K562 (cell line): ENCODE data around the gene TTLL11. TPM values are rescaled to one million over a fixed set of nuclear protein-coding genes. Genes with fewer than 3 reads are reported as not detected.

Source experiments
- ATAC-seq: fragments of 200-7000 bp; cut with Tn5 transposase; 3 replicates; pipeline ENCODE4 v1.9.1; 2020; ENCODE audit warnings: moderate library complexity
- BruUV-seq: library from RNA; stranded (reverse); fragments of 400-500 nt; replicated peaks from 2 replicates; lab custom pipeline; 2021; lab: Mats Ljungman, UMichigan
- CTCF ChIA-PET: fragments of 300-600 bp; formaldehyde crosslinking; extraction: SDS; loops from one replicate; lab custom pipeline; 2021; ENCODE audit warnings: low intra/inter-chr PET ratio; lab: Yijun Ruan, JAX
- POLR2A ChIA-PET: fragments of 300-600, 350-650 bp; sonication (Branson Sonifier 250); formaldehyde crosslinking; extraction: SDS; loops from one replicate; lab custom pipeline; 2021; ENCODE audit warnings: antibody characterized with exemption, inconsistent platforms; lab: Yijun Ruan, JAX
- DNase-seq, 4 experiments: peaks; one replicate each; pipeline versions ENCODE4 v3.0.0 to v3.0.0-alpha.2; 2011 to 2018; ENCODE audit warnings: low spot score in 3 of 4, mixed read lengths in 3 of 4; ENCODE audit errors: extremely low read depth in 1 of 4
- FAIRE-seq: peaks from 2 replicates; lab custom pipeline; 2011; peaks lifted over from hg19 to GRCh38; lab: Jason Lieb, UNC
- H2AFZ ChIP-seq: 2 replicates; pipeline ENCODE4 v1.6.0; 2011; ENCODE audit warnings: low read depth, low read length, control low read depth, inconsistent platforms
- H3K27ac ChIP-seq: fragments of 200-600 bp; 3 replicates; pipeline ENCODE4 v1.8.0; 2011; ENCODE audit warnings: low read depth, mild to moderate bottlenecking, control low read depth, inconsistent platforms, low read length, moderate library complexity, mixed read lengths; ENCODE audit errors: extremely low read depth
- H3K27me3 ChIP-seq, 2 experiments: fragments of 300-600 bp in 1 of 2; 2 replicates in 1 of 2; 3 replicates in 1 of 2; pipeline versions ENCODE4 v1.6.0 to v1.8.0; 2011; ENCODE audit warnings: inconsistent platforms in 2 of 2, low read length in 2 of 2, mild to moderate bottlenecking in 1 of 2, mixed read lengths in 1 of 2, moderate library complexity in 1 of 2; ENCODE audit not compliant: control insufficient read depth in 2 of 2, insufficient read depth in 2 of 2
- H3K36me3 ChIP-seq: fragments of 300-600 bp; 3 replicates; pipeline ENCODE4 v1.8.0; 2011; ENCODE audit warnings: mild to moderate bottlenecking, low read length, inconsistent platforms; ENCODE audit not compliant: control insufficient read depth, insufficient read depth
- H3K4me1 ChIP-seq, 2 experiments: fragments of 200-600 bp in 1 of 2; replicated peaks in 1 of 2; 2 replicates in 1 of 2; 3 replicates in 1 of 2; pipeline versions ENCODE4 v1.5.1 to v1.8.0; 2011; ENCODE audit warnings: inconsistent platforms in 2 of 2, low read length in 2 of 2, mild to moderate bottlenecking in 1 of 2, mixed read lengths in 1 of 2, moderate library complexity in 1 of 2; ENCODE audit not compliant: control insufficient read depth in 2 of 2, insufficient read depth in 2 of 2
- H3K4me2 ChIP-seq: 2 replicates; pipeline ENCODE4 v1.6.1; 2011; ENCODE audit warnings: low read length, control low read depth, inconsistent platforms, mixed read lengths; ENCODE audit not compliant: insufficient read depth
- H3K4me3 ChIP-seq: fragments of 200-600 bp; sonication (generic), shearing (Covaris generic); 2 replicates; pipeline ENCODE4 v1.5.1; 2016; ENCODE audit warnings: control low read depth, inconsistent platforms
- H3K79me2 ChIP-seq: fragments of 200-600 bp; 3 replicates; pipeline ENCODE4 v1.8.0; 2011; ENCODE audit warnings: low read length, inconsistent platforms; ENCODE audit not compliant: control insufficient read depth, insufficient read depth
- H3K9ac ChIP-seq, 2 experiments: 2 replicates each; pipeline versions ENCODE4 v1.6.0 to v1.6.1; 2011; ENCODE audit warnings: low read depth in 2 of 2, low read length in 2 of 2, control low read depth in 1 of 2, inconsistent platforms in 1 of 2, mild to moderate bottlenecking in 1 of 2, mixed read lengths in 1 of 2; ENCODE audit not compliant: insufficient read depth in 1 of 2
- H3K9me1 ChIP-seq: one replicate; pipeline ENCODE4 v1.6.0; 2011; ENCODE audit warnings: inconsistent platforms, mild to moderate bottlenecking, low read length, moderate library complexity; ENCODE audit not compliant: control insufficient read depth, insufficient read depth
- H3K9me3 ChIP-seq: replicated peaks from 2 replicates; pipeline ENCODE4 v1.5.1; 2011; ENCODE audit warnings: low read depth, low read length, inconsistent platforms; ENCODE audit not compliant: control insufficient read depth, insufficient read depth
- H4K20me1 ChIP-seq: replicated peaks from 2 replicates; pipeline ENCODE4 v1.6.1; 2011; ENCODE audit warnings: low read length, inconsistent platforms, mixed read lengths; ENCODE audit not compliant: control insufficient read depth, insufficient read depth
- HMG20B ChIP-seq: fragments of 250-450 bp; sonication (Bioruptor Pico); IDR thresholded peaks from 2 replicates; pipeline ENCODE4 v1.5.0; 2021; ENCODE audit warnings: mild to moderate bottlenecking
- RBM25 ChIP-seq: fragments of 200-400 bp; formaldehyde crosslinking; IDR thresholded peaks from 2 replicates; pipeline ENCODE4 v1.6.1; 2018; ENCODE audit warnings: low read length, low read depth, moderate library complexity; ENCODE audit not compliant: severe bottlenecking
- WGBS: fragments of 100-300 bp; shearing (Covaris generic); methylation state at CpG from one replicate; pipeline ENCODE4 v1.1.6; 2016; ENCODE audit warnings: low coverage, mixed read lengths; ENCODE audit not compliant: insufficient coverage; ENCODE audit errors: missing lambda C conversion rate; 5-methylcytosine and 5-hydroxymethylcytosine counted together
- in situ Hi-C: fragments of 300-500 bp; cut with MboI; formaldehyde crosslinking; loops from 4 replicates; pipeline ENCODE4 v1.15.0; 2018; ENCODE audit warnings: inconsistent platforms, mixed read lengths
- intact Hi-C: fragments of 100-400 bp; cut with micrococcal nuclease; formaldehyde crosslinking; loops from 2 replicates; pipeline ENCODE4 v1.14.2; 2022
- polyA plus RNA-seq, 8 experiments: library from polyadenylated mRNA; depleted of rRNA in 4 of 8; stranded (reverse) in 5 of 8; unstranded in 3 of 8; fragments of >200 nt; fragmentation: Nextera tagmentation in 2 of 8; fragmentation: Illumina TruSeq in 1 of 8; extraction: Ambion mirVana in 2 of 8; extraction: Trizol in 1 of 8; gene quantifications; 2 replicates each; pipeline versions ENCODE4 v1.2.1 to v1.2.3, GENCODE V29; 2011 to 2014; ENCODE audit warnings: inconsistent platforms in 1 of 8, missing spikeins in 1 of 8
- total RNA-seq, 7 experiments: library from RNA; depleted of rRNA in 6 of 7; stranded (reverse); fragments of >200 nt in 6 of 7; fragmentation: Illumina TruSeq in 2 of 7; extraction: Trizol in 2 of 7; gene quantifications; 2 replicates each; pipeline versions ENCODE4 v1.2.1 to v1.2.3, GENCODE V29; 2011 to 2021; ENCODE audit warnings: low replicate concordance in 1 of 7

The TTLL11 gene
- total and polyA plus RNA-seq, 9 of the 15 experiments (the other 6 are each of a cell fraction or from before 2014, with no cell fraction given), result 0.83 to 4.4 (median 2.7) TPM

DNA sequence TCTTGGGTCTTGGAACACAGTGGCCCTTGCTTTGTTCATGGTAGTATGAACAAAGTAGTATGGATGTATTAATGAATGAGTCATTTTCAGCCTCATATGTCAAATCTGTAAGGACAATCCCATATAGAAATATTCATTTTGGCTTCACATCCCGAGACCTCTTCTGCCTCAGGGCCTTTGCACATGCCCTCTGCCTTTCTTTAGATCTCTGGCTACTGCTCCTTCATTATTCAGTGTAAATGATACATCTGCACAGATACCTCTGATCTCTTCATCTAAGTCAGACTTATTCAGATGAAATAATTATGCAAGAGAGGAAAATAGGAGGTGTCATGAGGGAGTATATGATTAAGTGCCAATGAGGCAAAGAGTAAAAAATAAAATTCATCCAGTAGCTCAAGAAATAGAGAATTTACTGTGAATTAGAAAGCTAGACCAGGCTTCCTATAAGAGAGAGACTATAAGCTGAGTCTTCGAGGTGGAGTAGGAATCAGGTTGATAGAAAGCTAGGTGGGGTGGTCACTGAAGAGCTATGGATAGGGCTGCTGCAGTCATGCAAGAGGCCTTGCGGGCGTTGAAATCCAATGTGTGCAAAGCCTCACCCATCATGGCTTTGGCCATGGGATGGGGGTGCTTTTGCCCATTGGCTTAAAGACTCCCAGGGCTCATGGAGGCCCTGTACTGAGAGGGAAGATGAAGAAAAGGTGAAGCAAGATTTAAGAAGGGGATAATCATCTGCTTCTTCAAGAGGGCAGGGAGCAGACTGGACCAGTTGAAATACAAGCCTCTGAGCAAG, 3.7 kb upstream of the TTLL11 start:
- H3K4me1 ChIP-seq, result peaks cover 6 to 14% of the 10 kb centered on the region in 2 experiments; a peak in 4 of 5 replicates
- H4K20me1 ChIP-seq, result no peaks in the 10 kb centered on the region
- no peaks in the 10 kb centered on the region; the same call in 1 of the 2 replicates for H3K9me3 ChIP-seq
- H3K9ac ChIP-seq, result no peak overlapping the region
- no peak overlapping the region for H3K27ac ChIP-seq
- no peak overlapping the region for H2AFZ ChIP-seq
- 21% methylated on average over 4 of the region's 4 CpGs for WGBS
- CTCF ChIA-PET, result interaction anchor here (2.1 kb wide), 1 partner anchor 26 kb away, joined by 8 read pairs; no protein-coding TSS in a partner anchor
- H3K36me3 ChIP-seq, result no peaks in the 10 kb centered on the region
- no TSS peak for BruUV-seq
- TF ChIP-seq HMG20B (no peak), RBM25 (peak; percentile 88)
- DNase-seq, result no peak
- intact Hi-C loops, result no loop called here
- H3K4me2 ChIP-seq, result no peak overlapping the region
- ATAC-seq, result no peak
- H3K79me2 ChIP-seq, result peaks cover 12% of the 10 kb centered on the region; the same call in 2 of the 3 replicates
- no peaks in the 10 kb centered on the region for H3K9me1 ChIP-seq
- no peak for FAIRE-seq
- H3K4me3 ChIP-seq, result no peak overlapping the region
- in situ Hi-C loops, result loop anchor here (5.0 kb wide), 1 partner anchor 715 kb away; no protein-coding TSS in a partner anchor
- peaks cover 0 to 6% of the 10 kb centered on the region in 2 experiments; a peak in 1 of 5 replicates for H3K27me3 ChIP-seq
- POLR2A ChIA-PET, result interaction anchor here (0.7 kb wide), 1 partner anchor 28 kb away, joined by 3 read pairs; no protein-coding TSS in a partner anchor
